Activated T-helper 2 cell treated with anti-CD3 and anti-CD28 coated beads, Interferon-gamma antibody, Interleukin-2, Interleukin-4, amounts not matched to agents 10 μg/mL and 5 μg/mL and 100 μg/mL, durations not matched to agents 14 hours and 24 hours and 36 hours (primary cell): ENCODE results near the gene CEP20. TPM values are rescaled to one million over a fixed set of nuclear protein-coding genes. Genes with fewer than 3 reads are reported as not detected.

Experiments
- DNase-seq: peaks from one replicate; pipeline ENCODE4 v3.0.0; 2021; ENCODE audit warnings: low spot score
- H3K27ac Mint-ChIP-seq: one replicate; pipeline ENCODE4 v1.8.0; 2021; ENCODE audit warnings: mixed read lengths
- H3K27me3 Mint-ChIP-seq: one replicate; pipeline ENCODE4 v1.8.0; 2021; ENCODE audit warnings: low read depth, mixed read lengths
- H3K36me3 Mint-ChIP-seq: one replicate; pipeline ENCODE4 v1.8.0; 2021; ENCODE audit warnings: low read depth, mixed read lengths
- H3K4me1 Mint-ChIP-seq: one replicate; pipeline ENCODE4 v1.8.0; 2021; ENCODE audit warnings: low read depth, mixed read lengths
- H3K4me3 Mint-ChIP-seq: one replicate; pipeline ENCODE4 v1.8.0; 2021; ENCODE audit warnings: low read depth, mild to moderate bottlenecking, moderate library complexity, mixed read lengths
- H3K9me3 Mint-ChIP-seq: one replicate; pipeline ENCODE4 v1.8.0; 2021; ENCODE audit warnings: mixed read lengths
- intact Hi-C: fragments of 100-400 bp; cut with micrococcal nuclease; formaldehyde crosslinking; loops from one replicate; pipeline ENCODE4 v1.15.1; 2023
- total RNA-seq: library from RNA; stranded (reverse); gene quantifications from 2 replicates; pipeline ENCODE4 v1.2.3, GENCODE V29; 2022

Gene CEP20
- total RNA-seq, 1 donor from 2014 or later = 39.7 TPM

DNA sequence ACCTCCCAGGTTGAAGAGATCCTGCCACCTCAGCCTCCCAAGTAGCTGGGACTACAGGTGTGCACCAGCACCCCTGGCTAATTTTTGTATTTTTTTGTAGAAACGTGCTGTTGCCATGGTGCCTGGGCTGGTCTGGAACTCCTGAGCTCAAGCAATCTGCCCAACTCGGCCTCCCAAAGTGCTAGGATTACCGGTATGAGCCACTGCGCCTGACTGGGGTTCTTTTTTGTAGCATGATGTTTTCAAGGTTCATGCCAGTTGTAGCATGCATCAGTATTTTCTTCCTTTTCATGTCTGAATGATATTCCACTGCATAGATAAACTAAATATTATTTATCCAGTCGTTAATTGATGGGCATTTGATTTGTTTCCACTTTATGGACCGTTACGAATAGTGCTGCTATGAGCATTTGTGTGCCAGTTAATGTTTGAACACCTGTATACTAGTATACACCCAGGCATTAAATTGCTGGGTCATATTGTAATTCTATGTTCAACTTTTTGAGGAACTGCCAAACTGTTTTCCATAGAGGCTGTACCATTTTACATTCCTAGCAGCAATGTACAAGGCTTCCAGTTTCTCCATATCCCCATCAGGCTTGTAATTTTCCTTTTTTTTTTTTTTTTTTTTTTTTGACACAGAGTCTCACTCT lies 24.8 kb upstream of the CEP20 start:
- Mint-ChIP-seq H3K9me3 (no peaks in the 10 kb centered on the region), H3K27ac (peak overlapping the region; percentile 67), H3K36me3 (no peaks in the 10 kb centered on the region), H3K4me1 (peaks cover 15% of the 10 kb centered on the region), H3K4me3 (peak overlapping the region; percentile 64), H3K27me3 (no peaks in the 10 kb centered on the region)
- no peak for DNase-seq
- intact Hi-C loops = no loop called here

- Mint-ChIP-seq H3K27ac (peak overlapping the region; percentile 48), H3K27me3 (no peaks in the 10 kb centered on the region), H3K9me3 (no peaks in the 10 kb centered on the region), H3K4me1 (peaks cover 21% of the 10 kb centered on the region), H3K4me3 (no peak overlapping the region), H3K36me3 (no peaks in the 10 kb centered on the region)
- intact Hi-C loops = no loop called here
- DNase-seq = no peak
Observed at GRCh38 chr16:15911198-15911597, 22.8 kb upstream of the CEP20 start.

GRCh38 chr16:15907863-15908478 lies 19.6 kb upstream of the CEP20 start:
- peak; percentile 24 for DNase-seq
- Mint-ChIP-seq H3K4me1 (peaks cover 17% of the 10 kb centered on the region), H3K27ac (no peak overlapping the region), H3K9me3 (no peaks in the 10 kb centered on the region), H3K4me3 (no peak overlapping the region), H3K36me3 (no peaks in the 10 kb centered on the region), H3K27me3 (no peaks in the 10 kb centered on the region)
- intact Hi-C loops = no loop called here

GRCh38 chr16:15906439-15906838 lies 18.0 kb upstream of the CEP20 start:
- no peaks in the 10 kb centered on the region for H3K36me3 Mint-ChIP-seq
- no peaks in the 10 kb centered on the region for H3K27me3 Mint-ChIP-seq
- DNase-seq = no peak
- H3K4me1 Mint-ChIP-seq = peaks cover 11% of the 10 kb centered on the region
- no peaks in the 10 kb centered on the region for H3K9me3 Mint-ChIP-seq
- no peak overlapping the region for H3K27ac Mint-ChIP-seq
- intact Hi-C loops = no loop called here
- no peak overlapping the region for H3K4me3 Mint-ChIP-seq

- H3K27me3 Mint-ChIP-seq = no peaks in the 10 kb centered on the region
- H3K4me3 Mint-ChIP-seq = no peak overlapping the region
- no peaks in the 10 kb centered on the region for H3K9me3 Mint-ChIP-seq
- no peak overlapping the region for H3K27ac Mint-ChIP-seq
- intact Hi-C loops = no loop called here
- DNase-seq = no peak
- no peaks in the 10 kb centered on the region for H3K36me3 Mint-ChIP-seq
- peaks cover 17% of the 10 kb centered on the region for H3K4me1 Mint-ChIP-seq
Observed at GRCh38 chr16:15903960-15904359, 15.6 kb upstream of the CEP20 start.

DNA sequence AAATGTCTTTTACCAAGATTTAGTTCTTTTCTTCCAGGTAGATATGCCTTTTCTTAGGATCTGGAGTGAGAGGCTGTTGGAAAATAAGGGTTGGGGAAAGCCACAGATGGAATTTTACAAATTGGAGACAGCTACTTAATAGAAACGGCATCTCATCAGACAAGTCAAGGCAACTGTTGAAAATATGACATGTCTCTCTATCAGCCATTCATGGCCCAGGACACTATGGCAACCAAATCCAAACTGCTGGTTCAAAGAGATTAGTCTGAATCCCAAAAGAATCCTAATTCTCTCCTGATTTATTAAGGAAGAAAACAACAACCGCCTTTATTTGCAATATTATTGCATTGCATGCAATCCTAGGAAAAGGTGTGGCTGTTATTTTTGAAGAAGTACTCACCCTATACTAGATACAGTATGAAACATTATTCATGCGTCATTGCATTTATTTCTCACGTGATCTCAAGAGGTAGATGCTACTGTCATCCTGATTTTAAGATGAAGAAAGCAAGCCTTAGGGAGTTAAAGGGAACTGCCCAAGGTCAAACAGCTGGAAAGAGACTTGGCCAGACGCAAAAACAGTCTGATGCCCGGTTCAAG lies 12.6 kb upstream of the CEP20 start:
- H3K27me3 Mint-ChIP-seq = no peaks in the 10 kb centered on the region
- H3K27ac Mint-ChIP-seq = no peak overlapping the region
- H3K9me3 Mint-ChIP-seq = no peaks in the 10 kb centered on the region
- intact Hi-C loops = no loop called here
- DNase-seq = no peak
- H3K36me3 Mint-ChIP-seq = no peaks in the 10 kb centered on the region
- H3K4me1 Mint-ChIP-seq = peaks cover 32% of the 10 kb centered on the region
- H3K4me3 Mint-ChIP-seq = no peak overlapping the region

DNA sequence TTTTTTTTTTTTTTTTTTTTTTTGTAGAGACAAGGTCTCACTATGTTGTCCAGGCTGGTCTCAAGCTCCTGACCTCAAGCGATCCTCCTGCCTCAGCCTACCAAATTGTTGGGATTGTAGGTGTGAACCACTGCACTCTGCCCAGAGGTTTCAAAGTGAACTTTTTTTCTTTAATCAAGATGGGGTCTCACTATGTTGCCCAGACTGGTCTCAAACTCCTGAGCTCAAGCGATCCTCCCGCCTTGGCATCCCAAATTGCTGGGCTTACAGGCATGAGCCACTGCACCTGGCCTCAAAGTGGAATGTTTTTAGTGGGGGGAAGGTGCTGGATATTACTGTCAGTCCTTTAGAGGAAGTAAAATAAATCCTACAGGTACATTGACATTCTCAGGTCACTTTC lies 12.0 kb upstream of the CEP20 start:
- H3K27me3 Mint-ChIP-seq = no peaks in the 10 kb centered on the region
- no peak overlapping the region for H3K4me3 Mint-ChIP-seq
- H3K9me3 Mint-ChIP-seq = no peaks in the 10 kb centered on the region
- DNase-seq = no peak
- H3K4me1 Mint-ChIP-seq = peaks cover 32% of the 10 kb centered on the region
- H3K27ac Mint-ChIP-seq = no peak overlapping the region
- no peaks in the 10 kb centered on the region for H3K36me3 Mint-ChIP-seq
- intact Hi-C loops = no loop called here

- Mint-ChIP-seq H3K27me3 (no peaks in the 10 kb centered on the region), H3K27ac (peak overlapping the region; percentile 70), H3K4me1 (peaks cover 35% of the 10 kb centered on the region), H3K9me3 (no peaks in the 10 kb centered on the region), H3K4me3 (no peak overlapping the region), H3K36me3 (no peaks in the 10 kb centered on the region)
- intact Hi-C loops = loop anchor here (1.0 to 2.0 kb wide), 3 partner anchors 11 to 62 kb away; partner anchors contain the start of gene CEP20
- DNase-seq = peak; percentile 52
Observed at GRCh38 chr16:15899538-15900100, 11.2 kb upstream of the CEP20 start.

- DNase-seq = no peak
- intact Hi-C loops = loop anchor here (1.0 to 2.0 kb wide), 3 partner anchors 10 to 63 kb away; partner anchors contain the start of gene CEP20
- H3K9me3 Mint-ChIP-seq = no peaks in the 10 kb centered on the region
- peak overlapping the region; percentile 92 for H3K27ac Mint-ChIP-seq
- H3K4me1 Mint-ChIP-seq = peaks cover 38% of the 10 kb centered on the region
- no peaks in the 10 kb centered on the region for H3K27me3 Mint-ChIP-seq
- H3K4me3 Mint-ChIP-seq = no peak overlapping the region
- H3K36me3 Mint-ChIP-seq = peaks cover 2% of the 10 kb centered on the region
Observed at GRCh38 chr16:15898654-15899053, 10.3 kb upstream of the CEP20 start.

DNA sequence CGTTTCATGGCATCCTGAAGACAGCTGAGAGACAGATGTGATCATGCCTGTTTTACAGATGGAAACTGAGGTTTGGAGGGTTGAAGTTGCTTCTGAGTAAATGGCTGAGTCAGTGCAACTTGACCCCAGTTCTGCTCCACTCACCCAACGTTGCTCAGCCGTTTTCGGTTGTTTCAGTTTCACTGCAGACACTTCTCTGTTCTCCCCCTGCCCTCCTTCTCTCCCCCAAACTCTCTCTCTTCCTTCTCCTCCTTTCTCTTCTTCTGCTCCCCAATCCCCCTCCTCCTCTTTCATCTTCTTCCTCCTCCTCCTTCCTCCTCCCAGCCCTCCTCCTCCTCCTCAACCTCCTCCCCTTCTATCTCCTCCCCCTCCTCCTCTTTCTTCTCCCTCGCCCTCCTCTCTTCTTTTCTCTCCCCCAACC lies 9.4 kb upstream of the CEP20 start:
- no peaks in the 10 kb centered on the region for H3K27me3 Mint-ChIP-seq
- H3K4me3 Mint-ChIP-seq = peak overlapping the region; percentile 53
- H3K36me3 Mint-ChIP-seq = peaks cover 3% of the 10 kb centered on the region
- H3K4me1 Mint-ChIP-seq = peaks cover 38% of the 10 kb centered on the region
- no peaks in the 10 kb centered on the region for H3K9me3 Mint-ChIP-seq
- DNase-seq = peak; percentile 45
- intact Hi-C loops = loop anchor here (2.0 kb wide), 1 partner anchor 53 kb away; no protein-coding TSS in a partner anchor
- H3K27ac Mint-ChIP-seq = peak overlapping the region; percentile 92

DNA sequence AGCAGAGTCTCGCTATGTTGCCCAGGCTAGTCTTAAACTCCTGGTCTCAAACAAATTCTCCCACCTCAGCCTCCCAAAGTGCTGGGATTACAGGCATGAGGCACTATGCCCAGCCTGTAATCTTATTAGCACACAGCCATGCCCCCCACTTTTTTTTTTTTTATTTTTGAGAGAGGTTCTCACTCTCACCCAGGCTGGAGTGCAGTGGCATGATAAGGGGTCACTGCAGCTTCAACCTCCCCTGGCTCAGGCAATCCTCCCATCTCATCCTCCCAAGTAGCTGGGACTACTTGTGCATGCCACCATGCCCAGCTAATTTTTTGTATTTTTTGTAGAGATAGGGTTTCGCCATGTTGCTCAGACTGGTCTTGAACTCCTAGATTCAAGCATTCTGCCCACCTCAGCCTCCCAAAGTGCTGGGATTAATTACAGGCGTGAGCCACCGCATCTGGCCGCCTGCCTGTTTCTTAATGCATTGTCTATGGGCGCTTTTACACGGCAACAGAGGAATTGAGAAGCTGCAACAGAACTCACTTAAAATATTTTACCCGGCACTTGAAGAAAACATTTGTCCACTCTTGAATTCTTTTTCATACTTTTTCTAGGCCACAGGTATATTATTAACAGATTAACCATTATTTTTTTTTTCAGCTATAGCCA lies 8.8 kb upstream of the CEP20 start:
- Mint-ChIP-seq H3K27ac (peak overlapping the region; percentile 92), H3K4me3 (peak overlapping the region; percentile 53), H3K27me3 (no peaks in the 10 kb centered on the region), H3K36me3 (peaks cover 3% of the 10 kb centered on the region), H3K4me1 (peaks cover 38% of the 10 kb centered on the region), H3K9me3 (no peaks in the 10 kb centered on the region)
- intact Hi-C loops = no loop called here
- DNase-seq = no peak

DNA sequence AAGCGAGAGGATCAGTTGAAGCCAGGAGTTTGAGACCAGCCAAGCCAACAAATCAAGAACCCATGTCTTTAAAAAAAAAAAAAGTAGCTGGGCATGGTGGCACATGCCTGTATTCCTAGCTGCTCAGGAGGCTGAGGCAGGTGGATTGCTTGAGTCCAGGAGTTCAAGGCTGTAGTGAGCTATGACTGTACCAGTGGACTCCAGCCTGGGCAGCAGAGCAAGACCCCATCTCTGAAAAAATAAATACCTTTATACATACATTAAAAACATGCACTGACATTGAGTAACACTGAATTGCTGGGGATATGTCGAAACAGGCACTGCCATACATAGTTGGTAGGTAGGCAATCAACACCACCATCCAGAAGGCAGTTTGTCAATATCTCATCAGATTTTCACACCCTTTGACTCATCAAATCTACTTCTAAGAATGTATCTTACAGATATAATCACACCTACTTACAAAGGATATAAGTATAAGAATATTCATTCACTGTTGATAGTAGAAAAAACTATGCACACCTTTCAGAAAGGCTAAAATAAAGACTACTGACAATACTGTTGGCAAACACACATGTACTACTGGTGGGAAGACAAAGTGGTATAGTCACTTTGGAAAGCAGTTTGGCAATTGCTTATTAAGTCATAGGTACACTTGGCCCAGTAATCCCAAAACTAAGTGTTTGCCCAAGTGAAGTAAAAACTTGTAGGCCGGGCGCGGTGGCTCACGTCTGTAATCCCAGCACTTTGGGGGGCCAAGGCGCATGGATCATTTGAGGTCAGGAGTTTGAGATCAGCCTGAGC lies 6.4 kb upstream of the CEP20 start:
- Mint-ChIP-seq H3K4me3 (no peak overlapping the region), H3K9me3 (no peaks in the 10 kb centered on the region), H3K4me1 (peaks cover 38% of the 10 kb centered on the region), H3K27me3 (no peaks in the 10 kb centered on the region), H3K36me3 (peaks cover 3% of the 10 kb centered on the region), H3K27ac (peak overlapping the region; percentile 52)
- DNase-seq = no peak
- intact Hi-C loops = no loop called here
